RWPE1 (cell line): Measurements from ENCODE around the gene UMPS.

Experiments used
- CTCF ChIA-PET: fragments of 350-600 bp; sonication (Branson Sonifier 250); formaldehyde crosslinking; extraction: SDS; loops from one replicate; lab custom pipeline; 2021; lab: Yijun Ruan, JAX
- POLR2A ChIA-PET: fragments of 400-600 bp; formaldehyde crosslinking; extraction: SDS; loops from one replicate; lab custom pipeline; 2020; ENCODE audit warnings: antibody characterized with exemption; ENCODE audit not compliant: low non-redundant PET; lab: Yijun Ruan, JAX
- DNase-seq: peaks from one replicate; pipeline ENCODE4 v3.0.0; 2012; ENCODE audit warnings: low spot score
- H3K27ac ChIP-seq: fragments of 450-650 bp; 2 replicates; pipeline ENCODE4 v1.5.1; 2017
- CTCF ChIP-seq: fragments of 450-650 bp; conservative IDR thresholded peaks from 2 replicates; pipeline ENCODE4 v1.5.1; 2017; ENCODE audit warnings: low read depth, mild to moderate bottlenecking

UMPS gene

GRCh38 chr3:124697302-124697701 is 33.0 kb upstream of the UMPS start:
- no peak for DNase-seq
- no peak overlapping the region for H3K27ac ChIP-seq
- ChIA-PET POLR2A (no interaction called here), CTCF (interaction anchor here (1.5 kb wide), 1 partner anchor 132 kb away, joined by 5 read pairs; no protein-coding TSS in a partner anchor)
- no peak for TF ChIP-seq CTCF

GRCh38 chr3:124698030-124698770 is 32.1 kb upstream of the UMPS start:
- CTCF ChIA-PET: interaction anchor here (0.6 kb wide), 1 partner anchor 133 kb away, joined by 4 read pairs; no protein-coding TSS in a partner anchor
- DNase-seq: no peak
- POLR2A ChIA-PET: no interaction called here
- H3K27ac ChIP-seq: no peak overlapping the region
- no peak for TF ChIP-seq CTCF

- no peak overlapping the region for H3K27ac ChIP-seq
- no peak for DNase-seq
- CTCF ChIA-PET: interaction anchor here (0.6 kb wide), 1 partner anchor 134 kb away, joined by 4 read pairs; no protein-coding TSS in a partner anchor
- POLR2A ChIA-PET: no interaction called here
- TF ChIP-seq CTCF: no peak
Measured at GRCh38 chr3:124699051-124699450, 31.2 kb upstream of the UMPS start.

GRCh38 chr3:124699686-124700396 is 30.4 kb upstream of the UMPS start:
- H3K27ac ChIP-seq: no peak overlapping the region
- DNase-seq: no peak
- CTCF ChIA-PET: no interaction called here
- TF ChIP-seq CTCF: no peak
- POLR2A ChIA-PET: no interaction called here

DNA sequence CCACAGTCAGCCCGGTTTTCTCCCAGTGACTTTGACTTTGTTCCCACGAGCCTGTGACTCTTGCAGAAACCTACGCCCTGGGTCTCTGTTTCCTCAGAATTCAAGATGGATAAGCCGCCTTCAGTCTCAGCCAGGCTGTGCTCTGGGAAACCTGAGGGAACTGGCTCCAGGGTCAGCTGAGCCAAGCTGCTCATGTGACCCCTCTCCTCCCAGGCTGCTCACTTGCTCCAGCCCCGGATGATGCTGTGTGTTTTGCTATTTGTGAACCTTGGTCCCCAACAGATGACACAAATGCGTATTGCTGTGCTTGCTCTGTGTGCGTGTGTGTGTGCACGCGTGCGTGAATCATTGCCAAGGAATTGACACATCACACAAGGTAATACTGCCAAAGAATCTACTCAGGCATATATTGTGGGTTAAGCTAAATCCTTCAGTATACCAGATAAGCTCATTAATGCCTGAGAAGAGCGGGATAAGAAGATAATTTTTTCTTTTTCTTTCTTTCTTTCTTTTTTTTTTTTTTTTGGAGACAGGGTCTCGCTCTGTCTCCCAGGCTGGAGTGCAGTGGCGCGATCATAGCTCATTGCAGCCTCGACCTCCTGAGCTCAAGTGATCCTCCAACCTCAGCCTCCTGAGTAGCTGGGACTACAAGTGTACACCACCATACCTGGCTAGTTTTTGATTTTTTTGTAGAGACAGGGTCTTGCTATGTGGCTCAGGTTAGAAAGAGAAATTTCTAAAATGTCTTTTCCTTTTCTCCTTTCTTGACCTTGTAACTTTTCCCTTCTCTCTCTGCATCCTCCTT is 29.2 kb upstream of the UMPS start:
- POLR2A ChIA-PET: no interaction called here
- no peak for DNase-seq

More for the DNA sequence above, 29.2 kb upstream of the UMPS start:
- CTCF ChIA-PET: no interaction called here
- TF ChIP-seq CTCF: no peak
- no peak overlapping the region for H3K27ac ChIP-seq
